HG02870 (cell line): ENCODE results near the gene NCOR2.

ENCODE experiments used
- ATAC-seq: cut with Tn5 transposase; IDR thresholded peaks from one replicate; pipeline ENCODE4 v1.9.1; 2021; ENCODE audit warnings: mild to moderate bottlenecking, moderate library complexity; ENCODE audit not compliant: unreplicated experiment

NCOR2 gene

DNA sequence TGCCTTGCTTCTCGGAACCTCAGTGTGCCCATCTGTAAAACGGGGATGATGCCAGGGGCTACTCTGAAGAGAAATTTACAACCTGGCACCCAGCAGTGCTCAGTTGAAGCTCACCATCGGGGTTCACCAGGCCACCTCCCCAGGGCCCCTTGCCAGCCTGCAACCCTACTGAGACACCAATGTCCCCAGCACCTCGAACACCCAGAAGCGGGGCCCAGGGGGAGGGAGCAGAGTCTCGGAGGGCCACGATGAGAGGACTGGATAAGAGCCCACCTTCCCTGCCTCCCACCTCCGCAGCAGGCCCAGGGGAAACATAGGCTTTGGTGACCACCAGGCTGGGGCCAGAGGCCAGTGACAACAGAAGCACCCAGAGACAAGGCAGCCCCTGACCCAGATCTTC is 22.4 kb downstream of the NCOR2 start:
- no peak for ATAC-seq

DNA sequence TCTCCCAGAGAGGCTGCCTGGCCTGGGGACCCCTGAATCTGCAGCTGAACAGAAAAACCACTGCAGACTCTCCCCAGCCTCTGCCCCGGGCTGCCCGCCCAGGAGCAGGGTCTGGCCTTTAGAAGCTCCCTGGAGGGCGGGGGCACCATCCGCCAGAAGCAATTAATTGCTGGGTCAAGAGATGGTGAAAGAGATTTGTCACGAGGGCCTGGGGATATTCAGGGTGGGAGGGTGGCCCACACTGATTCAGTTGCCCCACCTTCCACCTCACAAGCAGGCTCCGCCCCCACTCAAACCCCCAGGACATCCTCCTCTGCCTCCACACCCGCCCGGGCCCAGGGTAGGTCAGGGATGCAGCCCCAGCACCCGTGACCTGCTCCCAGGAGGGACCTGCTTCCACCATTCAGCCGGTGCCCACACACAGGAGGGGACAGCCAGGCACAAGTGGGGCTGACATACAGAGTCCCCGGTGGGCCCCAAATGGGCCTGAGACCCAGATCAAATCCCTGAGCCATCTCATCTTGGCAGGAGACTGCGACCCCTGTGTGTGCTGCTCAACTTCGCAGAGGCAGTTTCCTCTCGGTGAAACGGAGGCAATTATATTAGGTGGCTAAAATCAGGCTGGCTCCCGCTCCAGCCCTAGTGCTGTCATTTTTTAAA is 23.0 kb downstream of the NCOR2 start:
- no peak for ATAC-seq

DNA sequence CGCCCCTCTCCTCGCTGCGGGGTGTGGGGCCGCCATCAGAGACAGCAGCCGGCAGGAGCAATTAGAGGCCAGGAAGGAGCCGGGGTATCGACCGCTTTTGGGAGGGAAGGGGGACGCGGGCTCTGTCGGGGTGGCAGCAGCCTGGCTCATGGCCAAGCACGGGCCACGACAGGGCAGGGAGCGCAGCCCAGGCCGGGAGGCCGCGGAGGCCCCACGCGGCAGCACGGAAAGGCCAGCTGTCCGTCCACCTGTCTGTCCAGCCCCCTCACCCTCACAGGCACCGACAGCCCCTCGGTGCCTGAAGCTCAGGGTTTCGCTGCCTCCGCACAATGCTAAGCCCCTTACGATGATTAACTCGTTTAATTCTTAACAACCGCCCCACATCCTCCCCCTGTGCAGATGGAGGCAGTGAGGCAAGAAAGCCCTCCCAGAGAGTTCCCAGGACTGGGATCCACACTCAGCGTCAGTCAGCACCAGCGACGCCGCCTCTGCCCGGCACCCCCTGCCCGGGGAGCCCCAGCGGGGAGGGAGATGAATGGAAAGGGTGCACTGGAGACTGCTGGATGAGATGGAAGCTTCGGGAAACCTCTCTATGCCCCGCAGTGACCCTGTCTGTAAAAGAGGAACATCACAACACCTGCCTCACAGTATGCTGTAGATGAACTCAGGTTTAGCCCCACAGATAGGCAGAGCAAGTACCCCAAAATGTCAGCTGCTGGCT is 23.7 kb downstream of the NCOR2 start:
- no peak for ATAC-seq

DNA sequence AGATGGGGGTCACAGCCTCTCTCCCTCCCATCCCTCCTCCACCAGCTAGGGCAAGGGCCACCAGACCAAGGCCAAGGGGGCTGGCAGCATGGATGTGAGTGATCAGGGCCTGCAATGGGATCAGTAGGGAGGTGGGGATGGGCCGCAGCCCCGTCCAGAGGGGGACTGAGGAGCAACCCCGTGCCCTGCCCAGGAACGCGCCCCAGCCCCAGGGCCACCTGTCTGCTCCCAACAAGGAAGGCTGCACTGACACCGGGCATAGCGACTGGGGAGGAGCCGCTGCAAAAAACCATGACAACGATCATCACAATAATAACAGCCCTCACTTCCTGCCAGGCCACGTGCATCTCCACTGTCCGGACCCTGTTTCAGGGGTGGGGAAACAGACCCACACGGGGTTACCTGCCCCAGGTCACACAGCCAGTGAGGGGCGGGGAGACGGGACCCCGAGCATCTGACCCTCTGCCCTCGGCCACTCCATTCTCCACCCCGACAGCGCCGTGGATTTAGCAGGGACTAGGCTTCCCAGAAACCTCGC is 24.3 kb downstream of the NCOR2 start:
- no peak for ATAC-seq

DNA sequence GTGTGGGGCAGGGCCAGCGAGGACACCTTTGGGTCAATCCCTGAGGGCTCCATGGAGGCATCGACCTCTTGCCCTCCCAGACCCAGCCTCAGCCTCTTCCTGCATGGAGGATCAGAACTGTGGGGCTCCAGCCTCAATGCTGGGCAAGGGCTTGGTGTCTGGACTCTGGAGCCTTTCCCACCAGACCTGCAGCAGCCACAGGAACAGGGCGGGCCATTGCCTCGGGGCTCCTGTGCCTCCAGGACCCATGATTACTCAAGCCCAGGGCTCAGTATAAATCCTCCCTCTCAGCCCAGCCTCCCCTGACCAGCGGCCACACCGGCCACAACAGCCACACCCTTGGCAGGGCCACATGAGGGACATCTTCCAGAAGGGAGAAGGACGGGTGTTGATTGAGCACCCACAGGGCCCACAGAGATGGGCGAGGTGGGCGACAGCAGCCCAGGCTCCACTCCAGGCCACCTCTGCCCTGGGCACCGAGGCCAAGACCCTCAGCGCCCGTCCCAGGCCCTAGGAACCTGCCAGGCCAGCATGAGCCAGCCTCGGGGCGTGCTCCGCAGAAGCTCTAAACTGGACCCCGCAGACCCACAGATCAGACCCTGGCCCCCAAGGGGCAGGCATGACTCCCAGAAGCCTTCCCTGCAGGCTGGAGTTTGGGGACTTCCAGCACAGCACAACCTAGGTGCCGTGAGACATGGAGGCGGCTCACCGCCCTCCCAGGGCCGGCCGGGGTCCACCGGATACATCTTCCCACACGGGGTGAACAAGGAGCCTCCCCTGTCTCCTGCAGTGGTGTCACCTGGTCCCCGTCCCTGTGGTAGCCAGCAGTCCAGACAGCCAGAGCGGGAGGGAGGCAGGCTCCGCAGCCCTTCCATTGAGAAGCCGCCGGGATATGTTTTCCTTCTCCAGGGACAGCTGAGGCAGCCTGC is 25.1 kb downstream of the NCOR2 start:
- no peak for ATAC-seq

DNA sequence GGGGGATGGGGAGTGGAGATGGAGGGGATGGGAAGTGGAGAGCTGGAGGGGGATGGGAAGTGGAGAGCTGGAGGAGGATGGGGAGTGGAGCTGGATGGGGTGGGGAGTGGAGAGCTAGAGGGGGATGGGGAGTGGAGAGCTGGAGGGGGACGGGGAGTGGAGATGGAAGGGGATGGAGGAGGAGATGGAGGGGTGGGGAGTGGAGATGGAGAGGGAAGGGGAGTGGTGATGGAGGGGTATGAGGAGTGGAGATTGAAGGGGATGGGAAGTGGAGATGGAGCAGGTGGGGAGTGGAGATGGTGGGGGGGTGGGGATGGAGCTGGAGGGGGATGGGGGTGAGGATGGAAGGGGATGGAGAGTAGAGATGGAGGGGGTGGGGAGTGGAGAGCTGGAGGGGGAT is 26.1 kb downstream of the NCOR2 start:
- no peak for ATAC-seq

DNA sequence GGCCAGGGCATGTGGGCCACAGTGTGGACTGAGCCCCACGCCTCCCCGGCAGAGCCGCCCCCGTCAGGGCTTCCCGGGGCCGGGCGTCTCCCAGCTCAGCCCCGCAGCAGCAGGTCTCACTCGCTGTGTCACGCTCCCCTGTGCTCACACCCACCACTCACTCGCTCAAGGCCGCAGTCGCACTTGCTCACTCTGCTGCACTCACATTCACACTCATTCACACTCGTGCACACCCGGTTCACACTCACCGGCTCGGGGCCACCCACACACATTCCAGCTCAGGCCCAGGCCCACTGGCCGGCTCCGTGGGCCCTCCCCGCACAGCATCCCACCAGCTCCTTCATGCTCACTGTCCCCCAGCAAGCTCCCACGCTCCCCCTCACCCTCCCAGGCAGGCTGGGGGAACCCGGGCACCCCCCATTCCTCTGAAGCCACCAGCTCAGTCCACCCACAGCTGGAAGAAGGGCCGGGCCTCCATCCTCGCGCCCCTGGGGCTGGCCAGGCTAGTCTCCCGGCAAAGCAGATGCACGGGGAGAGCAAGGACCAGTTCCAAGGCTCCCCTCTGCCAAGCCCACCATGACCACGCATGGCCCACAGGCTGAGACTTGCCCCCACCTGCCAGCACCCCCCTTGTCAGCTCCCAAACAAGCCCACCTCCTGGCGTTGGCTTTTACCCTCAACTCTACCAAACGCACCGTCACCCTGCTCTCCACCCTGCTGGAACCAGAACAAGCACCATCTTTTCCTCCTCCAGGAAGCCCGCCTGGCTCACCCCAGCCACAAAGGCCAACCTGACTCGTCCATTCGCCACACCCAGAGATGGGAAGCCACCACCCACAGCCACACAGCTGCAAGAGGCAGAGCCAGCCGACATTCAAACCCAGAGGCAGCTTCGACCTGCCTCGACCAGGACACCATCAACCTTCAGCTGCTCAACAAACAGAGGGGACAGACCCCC is 28.0 kb downstream of the NCOR2 start:
- no peak for ATAC-seq

DNA sequence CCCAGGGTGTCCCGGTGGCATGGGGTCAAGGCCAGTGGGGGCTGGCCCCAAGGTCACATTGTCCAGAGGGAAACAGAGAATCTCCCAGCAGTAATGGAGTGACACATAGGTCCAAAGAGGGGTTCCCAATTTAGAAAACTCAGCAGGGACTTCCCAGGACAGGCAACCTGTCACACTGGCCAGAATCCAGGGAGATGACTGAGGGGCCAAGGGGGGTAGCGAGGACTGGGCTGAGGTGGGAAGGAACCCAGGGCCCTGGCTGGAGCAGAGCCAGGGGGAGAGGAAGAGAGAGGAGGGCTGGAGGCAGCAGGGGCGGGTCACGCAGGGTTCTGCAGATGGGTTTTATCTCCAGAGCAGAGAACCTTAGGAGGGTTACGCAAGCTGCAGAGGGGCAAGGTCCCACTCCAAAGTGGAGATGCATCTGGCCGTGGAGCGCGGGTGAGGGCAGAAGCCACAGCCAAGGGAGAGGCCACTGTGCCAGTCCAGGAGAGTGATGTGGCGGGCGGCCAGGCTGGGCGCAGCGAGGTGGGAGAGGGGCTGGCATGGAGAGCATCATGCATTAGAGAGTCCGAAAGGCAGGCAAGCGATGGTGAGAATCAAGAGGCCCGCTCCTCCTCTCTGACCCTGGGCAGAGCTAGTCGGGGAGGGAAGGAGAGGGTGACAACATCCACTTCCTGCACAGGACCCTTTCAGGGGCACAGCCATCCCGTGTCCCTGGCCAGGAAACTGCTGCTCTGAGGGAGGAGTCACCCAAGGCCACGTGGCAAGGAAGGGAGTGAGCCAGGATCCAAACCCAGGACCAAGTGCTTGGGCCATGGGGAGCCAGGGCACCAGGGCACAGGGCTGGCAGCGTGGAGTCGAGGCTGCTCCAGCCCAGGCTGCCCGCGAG is 29.0 kb downstream of the NCOR2 start:
- no peak for ATAC-seq

DNA sequence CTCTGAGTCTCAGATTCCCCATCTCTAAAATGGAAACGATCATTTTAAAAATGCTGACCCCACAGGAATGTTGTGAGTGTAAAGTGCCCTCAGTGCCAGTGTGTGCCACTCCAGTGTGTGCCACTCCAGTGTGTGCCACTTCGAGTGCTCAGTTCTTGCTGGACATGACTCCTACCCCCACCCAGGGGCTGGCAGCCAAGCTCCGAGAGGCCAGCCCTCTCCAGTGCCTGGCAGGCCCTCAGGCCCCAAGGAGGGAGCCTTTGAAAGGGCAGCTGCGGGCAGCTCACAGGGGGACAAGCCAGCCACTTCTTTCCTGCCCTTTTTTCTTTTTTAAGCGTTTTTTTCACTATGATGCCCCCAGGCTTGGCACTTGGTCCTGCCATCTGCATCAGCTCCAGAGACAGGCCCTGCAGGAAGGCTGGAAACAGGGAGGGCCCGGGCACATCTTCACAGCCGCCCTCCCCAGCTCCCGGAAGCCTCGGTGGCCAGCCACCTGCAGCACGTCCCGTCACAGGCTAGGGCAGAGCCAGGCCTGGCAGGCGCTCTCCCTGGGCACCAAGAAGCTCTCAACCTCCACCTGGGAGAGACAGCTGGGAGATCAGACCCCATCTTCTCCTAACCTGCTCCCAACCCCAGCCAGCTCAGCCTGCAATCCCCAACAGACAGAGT is 29.8 kb downstream of the NCOR2 start:
- no peak for ATAC-seq

DNA sequence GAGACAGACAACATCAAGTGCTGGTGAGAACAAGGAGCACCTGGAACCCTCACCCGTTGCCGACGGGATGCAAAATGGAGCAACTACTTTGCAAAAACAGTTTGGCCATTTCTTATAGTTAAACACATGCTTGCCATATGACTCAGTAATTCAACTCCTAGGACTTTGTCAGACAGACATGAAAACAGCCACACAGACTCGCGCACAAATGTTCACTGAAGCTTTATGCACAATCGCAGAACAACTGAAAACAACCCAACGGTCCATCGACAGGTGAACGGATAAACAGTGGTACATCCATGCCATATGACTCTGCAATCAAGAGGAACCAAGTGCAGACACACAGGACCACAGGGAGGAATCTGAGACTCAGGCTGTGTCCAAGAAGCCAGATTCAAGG is 30.8 kb downstream of the NCOR2 start:
- ATAC-seq = no peak

DNA sequence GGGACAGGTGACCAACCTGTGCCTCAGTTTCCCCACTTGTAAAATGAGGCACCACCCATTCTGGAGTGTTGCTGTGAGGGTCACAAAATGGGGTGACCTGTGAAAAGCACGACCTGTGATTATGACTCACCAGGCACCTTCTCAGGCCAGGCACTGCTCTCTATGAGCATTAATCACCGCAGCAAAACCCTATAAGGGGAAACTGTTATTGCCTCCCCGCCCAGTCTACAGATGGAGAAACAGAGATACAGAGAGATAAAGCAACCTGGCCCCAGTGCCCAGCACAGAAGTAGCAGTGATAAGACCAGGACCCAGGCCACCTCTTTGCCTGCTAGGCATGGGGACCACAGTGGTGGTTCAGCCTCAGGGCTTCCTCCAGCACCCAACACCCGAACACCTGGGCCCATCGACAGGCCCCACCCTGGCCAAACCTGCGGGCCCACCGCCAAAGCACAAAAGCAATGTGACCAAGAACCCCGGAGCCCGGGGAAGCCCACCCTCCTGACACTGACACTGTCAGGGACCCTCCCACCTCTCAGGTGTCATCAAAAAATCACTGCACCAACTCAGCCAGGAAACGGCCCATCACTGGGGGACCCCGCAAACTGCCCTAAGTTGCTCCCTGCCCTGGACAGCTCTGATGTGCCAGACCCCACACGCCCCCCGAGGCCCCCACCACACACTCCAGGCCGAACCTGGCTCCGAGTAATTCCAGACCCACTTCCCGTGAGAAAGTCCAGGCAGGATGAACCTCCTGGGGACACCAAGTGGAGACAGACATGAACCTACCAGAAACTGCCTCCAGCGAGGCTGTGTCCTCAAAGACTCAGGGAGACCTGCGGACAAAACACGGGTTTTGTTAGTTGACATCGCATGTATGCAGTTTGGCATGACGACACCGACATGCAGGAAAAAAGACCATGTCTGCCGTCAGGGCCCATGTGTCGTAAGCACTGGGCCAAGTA is 32.4 kb downstream of the NCOR2 start:
- ATAC-seq = no peak

DNA sequence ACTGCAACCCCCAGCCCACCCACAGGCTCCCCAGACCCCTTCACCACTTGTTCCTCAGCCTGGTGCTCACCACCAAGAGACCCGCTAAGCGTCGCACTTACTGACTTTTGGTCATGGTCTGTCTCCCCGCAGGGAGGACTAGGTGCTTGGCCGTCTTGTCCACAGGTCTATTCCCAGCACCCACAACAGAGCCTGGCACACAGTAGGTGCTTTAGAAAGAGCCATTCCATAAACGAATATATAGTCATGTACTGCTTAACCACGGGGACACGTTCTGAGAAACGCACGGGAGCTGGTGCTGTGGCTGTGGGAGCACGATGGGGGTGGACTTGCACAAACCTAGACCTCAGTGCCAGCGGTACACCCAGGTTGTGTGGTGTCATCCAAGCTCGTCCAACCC is 34.0 kb downstream of the NCOR2 start:
- ATAC-seq = no peak

DNA sequence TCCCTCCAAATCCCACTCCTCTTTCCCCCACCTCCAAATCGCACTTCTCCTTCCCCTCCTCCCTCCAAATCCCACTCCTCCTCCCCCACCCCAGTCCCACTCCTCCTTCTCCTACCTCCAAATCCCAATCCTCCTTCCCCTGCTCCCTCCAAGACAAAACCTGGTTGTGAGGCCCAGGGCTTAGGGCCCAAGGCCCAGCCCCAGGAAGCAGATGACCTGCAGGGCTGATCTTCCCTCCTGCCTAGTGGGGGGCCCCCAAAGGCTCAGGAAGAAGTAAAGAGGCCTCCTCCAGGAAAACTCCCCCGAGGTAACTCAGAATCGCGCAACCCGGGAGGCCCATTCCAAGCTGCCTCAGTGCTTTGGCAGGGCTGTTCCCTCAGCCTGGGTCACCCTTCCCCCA is 34.4 kb downstream of the NCOR2 start:
- no peak for ATAC-seq

DNA sequence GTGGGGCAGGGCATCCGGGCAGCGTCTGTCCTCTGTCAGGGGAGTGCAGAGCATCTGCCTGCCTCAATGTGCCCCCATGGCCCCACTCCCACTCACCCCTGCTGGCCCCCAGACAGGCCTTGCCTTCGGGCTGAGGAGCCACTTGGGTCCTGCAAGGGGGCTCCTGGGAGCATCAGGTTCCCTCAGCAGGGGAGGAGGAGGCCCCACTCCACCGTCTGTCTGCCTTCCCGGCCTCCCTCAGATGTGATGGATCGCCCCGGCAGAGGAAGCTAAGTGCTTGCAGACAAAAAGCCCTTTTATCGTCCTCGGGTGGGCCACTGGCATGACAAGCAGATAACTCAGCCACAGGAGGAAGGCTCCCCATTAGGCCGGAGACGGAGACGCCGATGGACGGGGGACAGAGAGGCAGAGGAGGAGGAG is 35.1 kb downstream of the NCOR2 start:
- no peak for ATAC-seq

DNA sequence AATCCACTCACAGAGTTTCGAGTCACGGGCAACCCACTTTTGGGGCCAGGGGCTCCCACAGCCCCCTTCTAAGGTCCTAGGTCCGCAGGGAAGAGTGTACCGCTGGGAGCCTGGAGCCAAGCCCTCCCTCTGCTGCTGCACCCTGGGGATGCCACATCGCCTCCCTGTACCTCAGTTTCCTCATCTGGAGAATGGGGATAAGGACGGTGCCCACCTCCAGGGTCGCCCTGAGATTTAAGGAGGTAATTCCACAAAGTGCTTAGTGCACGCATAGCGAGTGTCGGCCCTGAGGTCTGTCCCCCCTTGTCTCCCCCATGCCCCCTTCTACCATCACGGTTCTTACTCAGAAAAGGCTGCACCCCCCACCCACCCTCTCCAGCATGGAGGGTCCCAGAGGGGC is 35.5 kb downstream of the NCOR2 start:
- ATAC-seq = no peak

DNA sequence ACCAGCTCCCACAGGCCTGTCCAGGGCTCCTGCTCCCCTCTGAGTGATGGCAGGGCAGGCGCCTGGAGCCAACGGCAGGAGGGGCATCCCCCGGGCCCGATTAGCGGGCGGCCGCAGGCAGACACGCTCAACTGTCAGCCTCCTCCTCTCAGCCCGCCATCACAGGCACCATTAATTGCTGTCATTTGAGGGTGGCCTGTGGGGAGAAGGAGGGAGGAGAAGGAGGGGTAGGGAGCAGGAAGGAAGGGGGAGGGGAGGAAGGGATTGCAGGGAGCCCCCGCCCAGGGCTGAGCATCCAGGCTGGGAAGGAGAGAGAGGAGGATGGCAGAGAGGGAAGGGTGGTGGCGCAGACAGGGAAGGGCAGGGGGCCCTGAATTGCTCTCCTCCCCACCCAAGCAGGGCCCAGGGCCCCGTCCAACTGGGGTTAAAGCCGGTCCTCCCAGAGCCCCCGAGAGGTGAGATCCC is 36.1 kb downstream of the NCOR2 start:
- no peak for ATAC-seq

DNA sequence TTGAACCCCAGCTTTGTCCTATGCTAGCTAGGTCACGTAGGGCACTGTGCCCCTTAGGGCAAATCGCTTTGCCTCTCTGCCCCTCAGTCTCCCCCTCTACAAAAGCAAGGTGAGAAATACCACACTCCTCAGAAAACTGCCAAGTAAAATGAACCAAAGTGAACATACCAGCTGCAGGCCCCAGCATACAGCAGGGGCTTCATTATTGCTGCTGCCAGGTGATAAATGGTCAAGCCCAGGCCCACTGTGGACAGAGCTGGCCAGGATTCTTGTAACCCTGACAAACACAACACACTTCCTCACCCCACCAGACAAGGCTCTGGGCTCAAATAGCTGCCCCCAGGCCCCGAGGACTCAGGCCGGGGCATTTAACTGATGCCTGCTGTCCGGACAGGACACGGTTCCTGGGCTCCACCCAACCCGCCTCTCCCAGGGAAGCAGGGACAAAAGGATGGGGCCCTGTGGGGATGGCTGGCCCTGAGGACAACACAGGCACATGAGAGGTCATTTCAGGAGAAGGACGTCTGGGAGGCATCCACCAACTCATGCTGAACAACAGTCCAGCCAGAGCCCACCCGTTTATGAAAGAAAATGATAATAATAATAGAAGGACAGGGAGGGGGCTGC is 36.7 kb downstream of the NCOR2 start:
- ATAC-seq = no peak
